GM10266 (cell line): ENCODE results near the gene PSME4.

Source experiments
- DNase-seq: peaks from one replicate; pipeline ENCODE4 v3.0.0; 2012; ENCODE audit errors: extremely low spot score
- CTCF ChIP-seq: IDR thresholded peaks from 2 replicates; pipeline ENCODE4 v1.5.1; 2012; ENCODE audit warnings: mild to moderate bottlenecking, low read depth; ENCODE audit not compliant: control insufficient read depth, insufficient read depth; ENCODE audit errors: missing control alignments

Gene PSME4

GRCh38 chr2:53821810-53822209, 149.0 kb downstream of the PSME4 start:
- DNase-seq, result no peak
- no peak for TF ChIP-seq CTCF

DNA sequence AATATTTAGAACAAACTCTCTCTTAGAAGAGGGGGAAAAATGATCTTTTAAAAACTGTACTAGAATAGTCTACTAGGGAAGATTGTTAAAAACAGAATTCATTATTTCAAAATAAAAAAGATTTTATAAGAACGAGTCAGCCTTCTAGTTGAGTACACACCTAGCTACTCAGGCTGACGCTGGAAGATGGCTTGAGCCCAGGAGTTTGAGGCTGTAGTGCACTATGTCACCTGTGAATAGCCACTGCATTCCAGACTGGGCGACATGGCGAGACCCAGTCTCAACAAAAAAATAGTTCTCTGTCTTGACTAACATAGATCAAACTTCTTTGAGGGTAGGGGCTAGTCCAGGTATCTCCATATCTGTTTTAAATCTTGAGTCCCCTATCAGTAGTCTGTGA, 150.1 kb downstream of the PSME4 start:
- no peak for DNase-seq
- TF ChIP-seq CTCF, result no peak

GRCh38 chr2:53820048-53820447, 150.7 kb downstream of the PSME4 start:
- TF ChIP-seq CTCF, result no peak
- no peak for DNase-seq

- DNase-seq, result no peak
- no peak for TF ChIP-seq CTCF
Observed at GRCh38 chr2:53819634-53820033, 151.2 kb downstream of the PSME4 start.

DNA sequence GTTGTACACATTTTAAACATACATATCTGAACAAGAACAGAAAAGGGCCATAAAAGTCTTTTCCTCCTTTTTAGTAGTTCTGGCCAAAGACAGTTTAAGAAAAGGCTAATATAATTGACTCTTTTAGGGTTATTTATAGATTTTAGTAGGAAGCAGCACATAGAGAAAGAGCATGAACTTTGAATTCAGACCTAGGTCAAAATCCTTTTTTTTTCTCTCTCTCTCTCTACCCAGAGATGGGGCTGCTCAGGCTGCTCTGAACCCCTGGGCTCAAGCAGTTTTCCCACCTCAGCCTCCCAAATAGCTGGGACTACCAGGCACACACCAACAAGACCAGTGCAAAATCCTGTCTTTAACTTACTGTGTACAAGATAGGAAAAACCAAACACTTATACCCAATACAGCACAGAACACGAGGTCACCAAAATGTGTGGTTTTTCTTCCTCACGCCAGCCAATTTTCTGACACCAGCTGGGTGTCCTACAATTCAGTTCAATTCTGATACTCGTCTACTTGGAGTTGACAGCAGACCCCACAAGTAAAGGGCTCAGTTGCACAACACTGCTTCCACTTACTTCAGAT, 151.8 kb downstream of the PSME4 start:
- TF ChIP-seq CTCF, result no peak
- no peak for DNase-seq
